GM12891 (cell line): Measurements from ENCODE around the gene PAQR7.

Experiments used
- POLR2A ChIP-seq: IDR thresholded peaks from 2 replicates; pipeline ENCODE4 v1.6.1; 2011; ENCODE audit warnings: low read depth, low read length, control low read depth
- POLR2AphosphoS5 ChIP-seq: IDR thresholded peaks from 2 replicates; pipeline ENCODE4 v1.6.1; 2011; ENCODE audit warnings: low read depth, low read length, control low read depth
- SPI1 ChIP-seq: IDR thresholded peaks from 2 replicates; pipeline ENCODE4 v1.6.1; 2011; ENCODE audit warnings: low read depth, low read length, control low read depth
- TAF1 ChIP-seq: IDR thresholded peaks from 2 replicates; pipeline ENCODE4 v1.6.1; 2011; ENCODE audit warnings: low read depth, low read length, control low read depth

DNA sequence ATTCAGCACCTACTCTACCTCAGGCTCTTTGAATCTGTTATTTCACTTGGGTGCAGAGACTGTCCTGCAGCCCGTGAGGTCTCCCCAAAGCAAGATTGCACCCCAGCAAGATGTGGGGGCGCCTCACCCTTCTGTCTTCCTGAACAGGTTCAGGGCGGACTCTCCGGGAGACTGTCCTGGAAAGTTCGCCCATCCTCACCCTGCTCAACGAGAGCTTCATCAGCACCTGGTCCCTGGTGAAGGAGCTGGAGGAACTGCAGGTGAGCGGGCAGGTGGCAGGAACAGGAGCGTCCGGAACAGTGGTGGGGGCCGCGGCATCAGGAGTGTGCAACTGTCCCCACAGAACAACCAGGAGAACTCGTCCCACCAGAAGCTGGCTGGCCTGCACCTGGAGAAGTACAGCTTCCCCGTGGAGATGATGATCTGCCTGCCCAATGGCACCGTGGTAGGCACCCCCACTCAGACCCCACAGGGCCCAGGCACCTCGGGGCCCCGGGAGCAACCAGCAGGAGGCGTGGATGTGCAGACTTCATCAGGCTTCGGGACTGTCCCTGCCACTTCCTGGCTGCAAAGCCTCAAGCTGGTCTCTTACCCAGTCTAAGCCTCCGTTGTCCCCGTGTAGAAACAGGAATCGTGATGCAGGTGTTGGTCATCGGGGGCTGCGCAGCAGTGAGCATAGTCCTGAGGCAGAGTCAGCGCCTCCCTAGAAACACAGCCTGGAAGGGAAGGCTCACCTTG lies 61.6 kb downstream of the PAQR7 start:
- TF ChIP-seq POLR2A (no peak), POLR2AphosphoS5 (no peak), TAF1 (no peak), SPI1 (peak; percentile 20; the same call in 1 of the 2 replicates)
